ENCODE data around the gene TSHZ2.

The TSHZ2 gene

GRCh38 chr20:53142225-53143127, 170.3 kb downstream of the TSHZ2 start:
- Histone ChIP-seq H3K27ac (no peak overlapping the region), H3K4me3 (no peak overlapping the region)
- no peak for TF ChIP-seq CTCF (IDR thresholded peaks at IDR 0.05)
- no peak for DNase-seq (ENCODE audit: low spot score)

- no peak overlapping the region for H3K4me3 ChIP-seq
- no peak overlapping the region for H3K27ac ChIP-seq
- TF ChIP-seq CTCF (IDR thresholded peaks at IDR 0.05) = no peak
- no peak for DNase-seq (ENCODE audit: low spot score)
Observed at GRCh38 chr20:53146201-53146891, 174.2 kb downstream of the TSHZ2 start.

- Histone ChIP-seq H3K4me3 (no peak overlapping the region), H3K27ac (no peak overlapping the region)
- no peak for DNase-seq (ENCODE audit: low spot score)
- TF ChIP-seq CTCF (IDR thresholded peaks at IDR 0.05) = no peak
Observed at GRCh38 chr20:53148771-53149147, 176.6 kb downstream of the TSHZ2 start.

GRCh38 chr20:53149148-53149889, 177.2 kb downstream of the TSHZ2 start:
- TF ChIP-seq CTCF (IDR thresholded peaks at IDR 0.05) = no peak
- Histone ChIP-seq H3K27ac (peak overlapping the region in 1 of 2 donors; percentile 9), H3K4me3 (peak overlapping the region; percentile 37)
- no peak for DNase-seq (ENCODE audit: low spot score)

GRCh38 chr20:53149890-53150205, 177.7 kb downstream of the TSHZ2 start:
- TF ChIP-seq CTCF (IDR thresholded peaks at IDR 0.05) = no peak
- Histone ChIP-seq H3K27ac (peak overlapping the region in 1 of 2 donors; percentile 9), H3K4me3 (peak overlapping the region; percentile 37)
- DNase-seq (ENCODE audit: low spot score) = no peak

GRCh38 chr20:53150532-53150931, 178.4 kb downstream of the TSHZ2 start:
- TF ChIP-seq CTCF (IDR thresholded peaks at IDR 0.05) = no peak
- Histone ChIP-seq H3K27ac (no peak overlapping the region), H3K4me3 (no peak overlapping the region)
- DNase-seq (ENCODE audit: low spot score) = no peak

Measured in coronary artery (tissue), 2 donors.